Esophagus muscularis mucosa (tissue), 4 donors: ENCODE measurements around the gene AKT3. TPM values are rescaled to one million over a fixed set of nuclear protein-coding genes. Genes with fewer than 3 reads are reported as not detected.

Source experiments
- DNase-seq: peaks from one replicate; pipeline ENCODE4 v3.0.0-alpha.2; 2017; ENCODE audit errors: extremely low spot score
- H3K27ac ChIP-seq, 4 donors: fragments of 200-600 bp; sonication (generic); replicated peaks in 1 of 4; 1 replicate in 3 of 4; 2 replicates in 1 of 4; pipeline ENCODE4 v1.5.1; 2016 to 2019; ENCODE audit warnings: mild to moderate bottlenecking in 1 of 4
- H3K27me3 ChIP-seq, 4 donors: fragments of 200-600 bp; sonication (generic); one replicate each; pipeline versions ENCODE4 v1.5.1 to v1.6.0; 2016 to 2019
- H3K36me3 ChIP-seq, 4 donors: fragments of 200-600 bp; sonication (generic); one replicate each; pipeline ENCODE4 v1.5.1; 2016 to 2019
- H3K4me1 ChIP-seq, 4 donors: fragments of 200-600 bp; sonication (generic); one replicate each; pipeline ENCODE4 v1.5.1; 2016 to 2019
- H3K4me3 ChIP-seq, 4 donors: fragments of 200-600 bp; sonication (generic); 1 replicate in 2 of 4; 2 replicates in 2 of 4; pipeline ENCODE4 v1.5.1; 2016 to 2019; ENCODE audit warnings: mild to moderate bottlenecking in 4 of 4, moderate library complexity in 1 of 4
- H3K9me3 ChIP-seq, 4 donors: fragments of 200-600 bp; sonication (generic); 1 replicate in 3 of 4; 2 replicates in 1 of 4; pipeline ENCODE4 v1.5.1; 2016 to 2019
- EP300 ChIP-seq: sonication (generic); formaldehyde crosslinking; IDR thresholded peaks from one replicate; pipeline ENCODE4 v1.6.1; 2017; ENCODE audit warnings: antibody characterized with exemption
- POLR2A ChIP-seq: fragments of 450-650 bp; IDR thresholded peaks from one replicate; pipeline ENCODE4 v1.6.1; 2017; ENCODE audit warnings: antibody characterized with exemption, moderate library complexity, mild to moderate bottlenecking, low read depth
- POLR2AphosphoS5 ChIP-seq, 2 donors: sonication (generic); formaldehyde crosslinking; IDR thresholded peaks; one replicate each; pipeline ENCODE4 v1.6.1; 2017; ENCODE audit warnings: antibody characterized with exemption in 2 of 2
- WGBS: methylation state at CpG from one replicate; pipeline ENCODE4 v1.1.5; 2018; 5-methylcytosine and 5-hydroxymethylcytosine counted together
- intact Hi-C: fragments of 100-400 bp; cut with DNase I; formaldehyde crosslinking; loops from one replicate; pipeline ENCODE4 v1.15.1; 2023
- total RNA-seq, 4 donors: library from RNA; depleted of rRNA; stranded (reverse); fragments of >200 nt; gene quantifications; one replicate each; pipeline versions ENCODE4 v1.1.0 to v1.2.1, GENCODE V29; 2016
- TF ChIP-seq, protein P1 (sequence below), 3 experiments: fragments of 200-600 bp in 2 of 3; fragments of 450-650 bp in 1 of 3; sonication (generic) in 2 of 3; IDR thresholded peaks; one replicate each; pipeline ENCODE4 v1.5.1; 2017 to 2019; ENCODE audit warnings: antibody characterized with exemption in 3 of 3, mild to moderate bottlenecking in 2 of 3, moderate library complexity in 1 of 3

AKT3 gene
- total RNA-seq, 4 donors from 2014 or later: 63.9 to 104 (median 74.2) TPM

DNA sequence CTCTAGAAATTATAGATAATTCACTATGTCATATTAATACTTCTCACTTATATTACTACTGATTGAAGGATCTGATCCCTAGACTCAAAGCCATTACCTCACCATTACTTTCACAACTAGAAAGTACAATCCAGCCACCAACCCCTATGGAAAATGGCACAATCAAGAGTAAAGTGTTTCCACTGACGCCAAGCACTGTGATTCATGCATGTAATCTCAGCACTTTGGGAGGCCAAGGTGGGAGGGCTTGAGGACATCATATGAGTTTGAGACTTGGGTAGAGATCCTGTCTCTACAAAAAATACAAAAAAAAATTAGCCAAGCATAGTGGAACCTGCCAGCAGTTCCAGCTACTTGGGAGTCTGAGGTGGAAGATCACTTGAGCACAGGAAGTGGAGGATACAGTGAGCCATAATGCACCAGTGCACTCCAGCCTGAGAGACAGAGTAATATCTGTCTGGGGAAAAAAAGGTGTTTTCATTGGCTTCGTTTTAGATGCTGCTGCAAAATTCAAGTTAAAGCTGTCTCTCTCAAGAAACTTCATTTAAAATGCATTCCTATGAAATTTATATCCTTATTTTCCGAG is 126.5 kb downstream of the AKT3 start:
- no peak for DNase-seq
- H3K36me3 ChIP-seq: no peaks in the 10 kb centered on the region
- 84% methylated on average over 3 of the region's 3 CpGs for WGBS
- H3K27me3 ChIP-seq: no peaks in the 10 kb centered on the region
- H3K27ac ChIP-seq: no peak overlapping the region
- peaks cover 3 to 59% (median 56%) of the 10 kb centered on the region in 4 donors for H3K4me1 ChIP-seq
- H3K4me3 ChIP-seq: no peak overlapping the region
- TF ChIP-seq, protein P1, sequence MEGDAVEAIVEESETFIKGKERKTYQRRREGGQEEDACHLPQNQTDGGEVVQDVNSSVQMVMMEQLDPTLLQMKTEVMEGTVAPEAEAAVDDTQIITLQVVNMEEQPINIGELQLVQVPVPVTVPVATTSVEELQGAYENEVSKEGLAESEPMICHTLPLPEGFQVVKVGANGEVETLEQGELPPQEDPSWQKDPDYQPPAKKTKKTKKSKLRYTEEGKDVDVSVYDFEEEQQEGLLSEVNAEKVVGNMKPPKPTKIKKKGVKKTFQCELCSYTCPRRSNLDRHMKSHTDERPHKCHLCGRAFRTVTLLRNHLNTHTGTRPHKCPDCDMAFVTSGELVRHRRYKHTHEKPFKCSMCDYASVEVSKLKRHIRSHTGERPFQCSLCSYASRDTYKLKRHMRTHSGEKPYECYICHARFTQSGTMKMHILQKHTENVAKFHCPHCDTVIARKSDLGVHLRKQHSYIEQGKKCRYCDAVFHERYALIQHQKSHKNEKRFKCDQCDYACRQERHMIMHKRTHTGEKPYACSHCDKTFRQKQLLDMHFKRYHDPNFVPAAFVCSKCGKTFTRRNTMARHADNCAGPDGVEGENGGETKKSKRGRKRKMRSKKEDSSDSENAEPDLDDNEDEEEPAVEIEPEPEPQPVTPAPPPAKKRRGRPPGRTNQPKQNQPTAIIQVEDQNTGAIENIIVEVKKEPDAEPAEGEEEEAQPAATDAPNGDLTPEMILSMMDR (IDR thresholded peaks at IDR 0.05): no peak
- TF ChIP-seq POLR2A (no peak), POLR2AphosphoS5 (IDR thresholded peaks at IDR 0.05) (no peak), EP300 (no peak)
- H3K9me3 ChIP-seq: no peaks in the 10 kb centered on the region
- intact Hi-C loops: no loop called here

DNA sequence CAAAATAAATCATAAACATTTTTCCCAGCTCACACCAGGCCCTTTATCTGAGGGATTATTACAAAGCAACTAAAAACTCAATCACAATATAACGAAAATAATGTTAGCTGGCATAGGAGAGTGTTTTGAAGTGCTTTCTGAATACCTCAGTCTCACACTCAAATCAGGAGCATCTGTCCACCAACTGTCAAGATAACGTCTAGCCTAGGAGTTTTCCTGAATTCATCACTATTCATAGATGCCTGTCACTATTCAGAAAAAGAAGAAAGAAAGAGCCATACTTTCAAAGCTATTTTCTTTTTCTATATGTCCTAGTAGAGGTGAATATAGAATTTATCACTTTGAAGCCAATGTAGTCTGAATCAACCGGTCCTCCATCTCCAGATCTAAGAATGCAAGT is 127.0 kb downstream of the AKT3 start:
- Histone ChIP-seq H3K27ac (no peak overlapping the region), H3K4me1 (peaks cover 3 to 60% (median 59%) of the 10 kb centered on the region in 4 donors), H3K36me3 (no peaks in the 10 kb centered on the region), H3K27me3 (no peaks in the 10 kb centered on the region), H3K4me3 (no peak overlapping the region), H3K9me3 (no peaks in the 10 kb centered on the region)
- no peak for TF ChIP-seq EP300
- TF ChIP-seq, protein P1 (IDR thresholded peaks at IDR 0.05): no peak
- WGBS: 91% methylated on average over 3 of the region's 3 CpGs
- intact Hi-C loops: no loop called here
- DNase-seq: no peak

DNA sequence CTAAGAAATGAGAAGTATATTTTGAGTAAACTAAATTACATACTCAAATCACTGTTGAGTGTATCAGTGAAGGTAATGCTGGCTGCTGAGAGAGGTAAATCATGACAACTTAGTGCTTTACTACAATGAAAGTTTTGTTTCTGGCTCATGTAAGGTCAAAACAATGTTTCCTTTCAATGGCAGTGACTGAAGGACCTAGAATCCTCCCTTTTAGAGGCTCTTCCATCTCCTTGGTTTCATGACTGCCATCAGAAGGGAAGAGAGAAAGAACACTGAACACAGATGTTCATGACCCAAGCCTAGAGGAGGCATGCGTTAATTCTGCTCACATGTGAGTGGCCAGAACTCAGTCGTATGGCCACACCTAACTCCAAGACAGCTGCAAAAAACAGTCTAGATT is 130.6 kb downstream of the AKT3 start:
- no peak for DNase-seq
- Histone ChIP-seq H3K27ac (no peak overlapping the region), H3K27me3 (no peaks in the 10 kb centered on the region), H3K36me3 (no peaks in the 10 kb centered on the region), H3K9me3 (no peaks in the 10 kb centered on the region), H3K4me3 (no peak overlapping the region), H3K4me1 (peaks cover 10 to 57% (median 54%) of the 10 kb centered on the region in 4 donors)
- TF ChIP-seq POLR2AphosphoS5 (IDR thresholded peaks at IDR 0.05): no peak
- TF ChIP-seq, protein P1 (IDR thresholded peaks at IDR 0.05): no peak
- no peak for TF ChIP-seq POLR2A
- no peak for TF ChIP-seq EP300
- intact Hi-C loops: no loop called here
- WGBS: 100% methylated on average over 2 of the region's 2 CpGs

DNA sequence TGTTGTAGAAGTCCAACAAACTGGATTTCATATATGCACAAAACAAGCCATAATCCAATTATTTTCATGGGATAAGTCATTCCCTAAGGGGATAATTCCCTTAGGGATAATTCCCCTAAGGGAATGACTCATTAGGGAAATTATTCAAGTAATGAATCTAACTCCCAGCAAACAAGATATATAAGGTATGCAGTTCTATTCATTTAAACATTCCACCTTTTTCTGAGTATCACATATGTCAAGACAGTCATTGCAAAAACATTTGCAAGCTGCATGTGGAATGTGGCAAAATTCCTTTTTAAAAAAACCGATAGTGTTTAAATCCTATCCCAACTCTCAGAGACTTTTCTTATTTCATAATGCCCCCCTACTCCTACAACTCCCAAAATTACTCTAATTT is 131.2 kb downstream of the AKT3 start:
- WGBS: 85% methylated on average over 1 of the region's 1 CpG
- no peaks in the 10 kb centered on the region for H3K27me3 ChIP-seq
- H3K9me3 ChIP-seq: no peaks in the 10 kb centered on the region
- H3K4me3 ChIP-seq: no peak overlapping the region
- peaks cover 10 to 59% (median 58%) of the 10 kb centered on the region in 4 donors for H3K4me1 ChIP-seq
- H3K27ac ChIP-seq: no peak overlapping the region
- intact Hi-C loops: no loop called here
- TF ChIP-seq, protein P1 (IDR thresholded peaks at IDR 0.05): no peak
- TF ChIP-seq EP300: no peak
- no peak for DNase-seq
- H3K36me3 ChIP-seq: no peaks in the 10 kb centered on the region

DNA sequence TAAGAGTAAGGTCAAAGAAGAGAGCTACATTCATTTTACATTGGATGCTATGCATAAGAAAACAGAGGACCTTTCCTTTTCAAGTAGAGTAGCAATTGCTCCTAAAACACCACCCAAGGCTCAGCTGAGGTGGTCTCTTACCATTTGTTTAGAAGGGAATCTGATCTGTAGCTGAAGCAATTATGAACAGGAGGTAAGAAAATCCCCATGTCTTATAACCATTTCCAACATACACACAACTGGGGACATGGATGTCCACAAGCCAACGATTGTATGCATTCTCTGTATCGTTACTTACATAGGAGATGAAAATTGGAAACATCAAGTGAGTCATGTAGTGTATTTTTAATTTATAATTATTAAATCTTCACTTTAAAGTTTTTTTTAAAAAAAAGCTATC is 132.0 kb downstream of the AKT3 start:
- WGBS: 100% methylated on average over 2 of the region's 2 CpGs
- H3K9me3 ChIP-seq: no peaks in the 10 kb centered on the region
- no peaks in the 10 kb centered on the region for H3K36me3 ChIP-seq
- H3K4me3 ChIP-seq: no peak overlapping the region
- intact Hi-C loops: no loop called here
- peaks cover 6 to 62% (median 59%) of the 10 kb centered on the region in 4 donors for H3K4me1 ChIP-seq
- DNase-seq: no peak
- H3K27ac ChIP-seq: no peak overlapping the region
- TF ChIP-seq POLR2A (no peak), POLR2AphosphoS5 (IDR thresholded peaks at IDR 0.05) (no peak), EP300 (no peak)
- TF ChIP-seq, protein P1 (IDR thresholded peaks at IDR 0.05): no peak
- no peaks in the 10 kb centered on the region for H3K27me3 ChIP-seq
